ENCODE measurements around the gene MTRF1. TPM values are rescaled to one million over a fixed set of nuclear protein-coding genes. Genes with fewer than 3 reads are reported as not detected.
A peak's percentile ranks its signal among the peaks of the same experiment; 100 is the strongest.

The MTRF1 gene
- total RNA-seq, 2 donors from 2014 or later = 15.0 to 15.4 TPM

DNA sequence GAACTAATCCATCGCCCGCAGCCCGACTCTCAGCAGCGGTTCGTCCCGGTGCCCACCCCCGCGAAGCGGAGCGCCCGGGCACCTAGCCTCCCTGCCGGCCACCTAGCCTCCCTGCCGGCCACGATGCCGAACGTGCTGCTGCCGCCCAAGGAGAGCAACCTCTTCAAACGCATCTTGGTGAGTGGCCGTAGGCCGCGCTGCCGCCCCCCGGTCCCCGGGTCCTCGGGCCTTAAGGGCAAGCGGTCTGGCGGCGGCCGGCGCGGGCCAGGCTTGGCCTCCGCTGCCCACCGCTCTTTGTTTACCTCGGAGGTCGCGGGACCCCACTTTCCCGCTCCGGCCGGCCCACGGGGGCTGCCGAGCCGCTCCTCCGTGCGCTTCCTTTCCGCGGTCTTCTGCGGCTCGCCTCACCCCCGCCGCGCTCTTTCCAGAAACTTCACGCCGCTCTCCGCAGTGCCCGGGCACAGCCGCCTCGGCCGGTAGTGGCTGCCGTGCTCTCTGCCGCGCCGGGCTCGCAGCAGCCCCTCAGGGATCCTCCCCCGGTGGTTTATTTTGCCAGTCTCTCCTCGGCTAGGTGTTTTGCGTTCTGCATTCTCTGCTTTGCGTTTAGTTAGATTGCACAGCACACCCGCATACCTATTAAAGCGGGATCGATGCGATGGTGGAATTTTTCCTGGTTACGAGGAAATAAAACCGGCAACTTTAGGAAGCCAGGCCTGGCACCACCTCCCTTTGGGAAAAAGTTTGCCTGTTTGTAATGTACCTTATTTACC is 48.2 kb upstream of the MTRF1 start:
- WGBS, 2 experiments (ENCODE audit: insufficient coverage in 1 of 2, insufficient read length in 1 of 2) = 0% methylated on average over 17 to 73 of the region's 73 CpGs
- TF ChIP-seq, protein P1, sequence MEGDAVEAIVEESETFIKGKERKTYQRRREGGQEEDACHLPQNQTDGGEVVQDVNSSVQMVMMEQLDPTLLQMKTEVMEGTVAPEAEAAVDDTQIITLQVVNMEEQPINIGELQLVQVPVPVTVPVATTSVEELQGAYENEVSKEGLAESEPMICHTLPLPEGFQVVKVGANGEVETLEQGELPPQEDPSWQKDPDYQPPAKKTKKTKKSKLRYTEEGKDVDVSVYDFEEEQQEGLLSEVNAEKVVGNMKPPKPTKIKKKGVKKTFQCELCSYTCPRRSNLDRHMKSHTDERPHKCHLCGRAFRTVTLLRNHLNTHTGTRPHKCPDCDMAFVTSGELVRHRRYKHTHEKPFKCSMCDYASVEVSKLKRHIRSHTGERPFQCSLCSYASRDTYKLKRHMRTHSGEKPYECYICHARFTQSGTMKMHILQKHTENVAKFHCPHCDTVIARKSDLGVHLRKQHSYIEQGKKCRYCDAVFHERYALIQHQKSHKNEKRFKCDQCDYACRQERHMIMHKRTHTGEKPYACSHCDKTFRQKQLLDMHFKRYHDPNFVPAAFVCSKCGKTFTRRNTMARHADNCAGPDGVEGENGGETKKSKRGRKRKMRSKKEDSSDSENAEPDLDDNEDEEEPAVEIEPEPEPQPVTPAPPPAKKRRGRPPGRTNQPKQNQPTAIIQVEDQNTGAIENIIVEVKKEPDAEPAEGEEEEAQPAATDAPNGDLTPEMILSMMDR (conservative IDR thresholded peaks at IDR 0.05) = peak; percentile 19
- DNase-seq = peak; percentile 69
- Mint-ChIP-seq H3K36me3 (ENCODE audit: low read depth) (no peaks in the 10 kb centered on the region), H3K27me3 (ENCODE audit: insufficient read depth) (no peaks in the 10 kb centered on the region), H3K9me3 (no peaks in the 10 kb centered on the region), H3K4me3 (peak overlapping the region; percentile 87), H3K4me1 (peaks cover 20% of the 10 kb centered on the region), H3K27ac (peak overlapping the region; percentile 91)
- H3K4me3 ChIP-seq (ENCODE audit: low read length) = peak overlapping the region; percentile 99
- H3K9ac ChIP-seq (ENCODE audit: extremely low read depth, low read length, poor library complexity, severe bottlenecking) = peak overlapping the region; percentile 83
- no peaks in the 10 kb centered on the region for H3K36me3 ChIP-seq (ENCODE audit: control insufficient read depth, insufficient read depth, low read length)
- peaks cover 2% of the 10 kb centered on the region for H3K4me1 ChIP-seq (ENCODE audit: control insufficient read depth, insufficient read depth, low read length)
- H3K27ac ChIP-seq (ENCODE audit: low read depth, low read length) = peak overlapping the region; percentile 94
- no peaks in the 10 kb centered on the region for H3K9me3 ChIP-seq (ENCODE audit: control insufficient read depth, low read length)
- no peaks in the 10 kb centered on the region for H3K27me3 ChIP-seq (ENCODE audit: control insufficient read depth, insufficient read depth, low read length, poor library complexity, severe bottlenecking)

DNA sequence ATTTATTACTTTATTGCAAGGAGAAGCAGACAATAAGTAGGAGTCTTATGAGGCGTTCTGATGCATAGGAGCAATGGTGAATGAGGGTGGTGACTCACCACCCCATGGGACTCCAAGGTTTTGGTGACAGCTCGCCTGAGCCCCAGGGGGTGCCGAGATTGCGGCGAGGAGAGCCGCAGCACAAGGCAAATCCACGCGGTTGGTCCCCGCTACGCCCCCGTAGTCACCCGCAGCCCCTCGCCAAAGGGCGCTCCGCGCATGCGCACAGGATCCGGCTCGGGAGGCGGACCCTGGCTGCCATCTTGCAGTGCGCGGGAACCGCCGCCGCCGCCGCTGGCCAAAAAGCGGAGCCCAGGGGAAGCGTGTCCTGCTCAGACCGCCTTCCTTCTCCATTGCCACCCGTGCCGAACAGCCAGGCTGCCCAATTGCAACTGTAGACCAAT is 47.6 kb upstream of the MTRF1 start, which contains the start of gene NAA16:
Gene NAA16 (plus strand): TSS at position 305 of the 443 bp plus-strand sequence. CDS start 262 bp downstream, outside the sequence.
- TF ChIP-seq, protein P1 (conservative IDR thresholded peaks at IDR 0.05) = no peak
- H3K4me1 Mint-ChIP-seq = peaks cover 20% of the 10 kb centered on the region
- H3K27ac Mint-ChIP-seq = peak within 1 kb of the TSS; percentile 91

DNA sequence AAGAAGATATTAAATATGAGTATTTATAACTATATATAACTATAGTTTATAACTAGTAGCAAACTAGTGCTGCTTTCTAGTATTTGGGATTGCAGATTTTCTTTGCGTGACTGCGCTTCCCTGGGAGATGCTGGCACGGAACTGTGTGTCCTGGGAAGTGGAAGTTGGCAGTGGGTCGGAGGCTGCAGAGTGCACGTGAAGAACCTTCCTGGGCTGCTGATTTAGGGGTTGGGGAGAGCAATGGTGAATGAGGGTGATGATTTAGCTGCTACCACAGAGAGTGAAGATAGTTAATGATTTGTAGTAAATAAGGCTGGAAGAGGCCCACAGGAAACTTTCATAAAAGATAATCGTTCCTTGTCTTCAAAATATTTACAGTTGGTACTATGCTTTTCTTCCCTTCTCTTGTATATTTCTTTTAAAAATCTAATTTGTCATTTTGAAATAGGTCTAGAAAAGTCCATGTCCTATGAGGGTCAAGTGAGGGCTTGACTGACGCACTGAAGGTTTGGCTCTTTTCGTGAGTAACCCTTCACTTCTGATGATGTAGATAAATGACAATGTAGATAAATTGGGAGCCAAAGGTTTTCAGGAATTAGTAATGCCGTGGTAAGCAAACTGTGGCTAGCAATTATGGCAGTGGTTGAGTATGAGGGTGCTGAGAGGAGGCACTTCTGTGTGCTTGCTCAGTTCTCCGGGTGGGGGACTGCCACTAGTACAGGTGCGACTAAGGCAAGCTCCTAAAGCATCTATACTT is 44.7 kb upstream of the MTRF1 start:
- H3K36me3 Mint-ChIP-seq (ENCODE audit: low read depth) = no peaks in the 10 kb centered on the region
- no peak overlapping the region for H3K4me3 Mint-ChIP-seq
- DNase-seq = no peak
- Histone ChIP-seq H3K27me3 (ENCODE audit: control insufficient read depth, insufficient read depth, low read length, poor library complexity, severe bottlenecking) (no peaks in the 10 kb centered on the region), H3K4me3 (ENCODE audit: low read length) (no peak overlapping the region), H3K27ac (ENCODE audit: low read depth, low read length) (no peak overlapping the region), H3K36me3 (ENCODE audit: control insufficient read depth, insufficient read depth, low read length) (no peaks in the 10 kb centered on the region), H3K4me1 (ENCODE audit: control insufficient read depth, insufficient read depth, low read length) (no peaks in the 10 kb centered on the region), H3K9me3 (ENCODE audit: control insufficient read depth, low read length) (no peaks in the 10 kb centered on the region), H3K9ac (ENCODE audit: extremely low read depth, low read length, poor library complexity, severe bottlenecking) (no peak overlapping the region)
- H3K27ac Mint-ChIP-seq = no peak overlapping the region
- TF ChIP-seq, protein P1 (conservative IDR thresholded peaks at IDR 0.05) = no peak
- no peaks in the 10 kb centered on the region for H3K9me3 Mint-ChIP-seq
- no peaks in the 10 kb centered on the region for H3K27me3 Mint-ChIP-seq (ENCODE audit: insufficient read depth)
- 80 to 87% methylated on average over 7 to 10 of the region's 11 CpGs for WGBS, 2 experiments (ENCODE audit: insufficient coverage in 1 of 2, insufficient read length in 1 of 2)
- H3K4me1 Mint-ChIP-seq = peaks cover 3% of the 10 kb centered on the region

More for the DNA sequence above, 47.6 kb upstream of the MTRF1 start, which contains the start of gene NAA16:
- Histone ChIP-seq H3K9ac (ENCODE audit: extremely low read depth, low read length, poor library complexity, severe bottlenecking) (peak within 1 kb of the TSS; percentile 83), H3K27me3 (ENCODE audit: control insufficient read depth, insufficient read depth, low read length, poor library complexity, severe bottlenecking) (no peaks in the 10 kb centered on the region), H3K4me3 (ENCODE audit: low read length) (peak within 1 kb of the TSS; percentile 99), H3K27ac (ENCODE audit: low read depth, low read length) (peak within 1 kb of the TSS; percentile 94), H3K36me3 (ENCODE audit: control insufficient read depth, insufficient read depth, low read length) (no peaks in the 10 kb centered on the region), H3K4me1 (ENCODE audit: control insufficient read depth, insufficient read depth, low read length) (peaks cover 2% of the 10 kb centered on the region), H3K9me3 (ENCODE audit: control insufficient read depth, low read length) (no peaks in the 10 kb centered on the region)
- Mint-ChIP-seq H3K4me3 (peak within 1 kb of the TSS; percentile 87), H3K36me3 (ENCODE audit: low read depth) (no peaks in the 10 kb centered on the region), H3K9me3 (no peaks in the 10 kb centered on the region), H3K27me3 (ENCODE audit: insufficient read depth) (no peaks in the 10 kb centered on the region)
- 0 to 1% methylated on average over 10 to 32 of the region's 32 CpGs for WGBS, 2 experiments (ENCODE audit: insufficient coverage in 1 of 2, insufficient read length in 1 of 2)
- DNase-seq = peak; percentile 96
